Stimulated activated CD8-positive, alpha-beta memory T cell treated with anti-CD3 and anti-CD28 coated beads, Interleukin-7, amount 100 ng/mL, for 48 hours (primary cell): Measurements from ENCODE around the gene XPO6.
A peak's percentile ranks its signal among the peaks of the same experiment; 100 is the strongest.
"Not testable (repeated sequence)": the region's sequence is repeated elsewhere in the genome, so short reads cannot be mapped to it uniquely, and the experiment has no call there.

ENCODE experiments used
- DNase-seq, 2 donors: peaks; one replicate each; pipeline ENCODE4 v3.0.0-alpha.2; 2020; ENCODE audit warnings: low read depth in 1 of 2; ENCODE audit errors: extremely low read depth in 1 of 2

The XPO6 gene

GRCh38 chr16:28120754-28121153 lies 91.0 kb downstream of the XPO6 start:
- no peak for DNase-seq

GRCh38 chr16:28118637-28119036 lies 93.1 kb downstream of the XPO6 start:
- no peak for DNase-seq

- DNase-seq = no peak
Observed at GRCh38 chr16:28117168-28117565, 94.6 kb downstream of the XPO6 start.

GRCh38 chr16:28115866-28116265 lies 95.9 kb downstream of the XPO6 start:
- not testable (repeated sequence) for DNase-seq

GRCh38 chr16:28112908-28113307 lies 98.9 kb downstream of the XPO6 start:
- peak; percentile 10 to 51 for DNase-seq

- DNase-seq = no peak
Observed at GRCh38 chr16:28110977-28111376, 100.8 kb downstream of the XPO6 start.

GRCh38 chr16:28110479-28110878 lies 101.3 kb downstream of the XPO6 start:
- DNase-seq = no peak

- DNase-seq = no peak
Observed at GRCh38 chr16:28110074-28110473, 101.7 kb downstream of the XPO6 start.

- no peak for DNase-seq
Observed at GRCh38 chr16:28108590-28109247, 103.0 kb downstream of the XPO6 start.

GRCh38 chr16:28107232-28107631 lies 104.5 kb downstream of the XPO6 start:
- DNase-seq = no peak

- DNase-seq = no peak
Observed at GRCh38 chr16:28106467-28107215, 105.1 kb downstream of the XPO6 start.

GRCh38 chr16:28105954-28106353 lies 105.8 kb downstream of the XPO6 start:
- no peak for DNase-seq

GRCh38 chr16:28105297-28105696 lies 106.5 kb downstream of the XPO6 start:
- no peak for DNase-seq

GRCh38 chr16:28104404-28104803 lies 107.4 kb downstream of the XPO6 start:
- no peak for DNase-seq

GRCh38 chr16:28103516-28104170 lies 108.1 kb downstream of the XPO6 start:
- no peak for DNase-seq

GRCh38 chr16:28101533-28101890 lies 110.3 kb downstream of the XPO6 start:
- DNase-seq = no peak

GRCh38 chr16:28100810-28101532 lies 110.8 kb downstream of the XPO6 start:
- DNase-seq = no peak

GRCh38 chr16:28098959-28099945 lies 112.5 kb downstream of the XPO6 start:
- no peak for DNase-seq

GRCh38 chr16:28098171-28098958 lies 113.4 kb downstream of the XPO6 start:
- DNase-seq = no peak
